ENCODE data around the gene FN1.

GRCh38 chr2:215366440-215367032, 69.3 kb downstream of the FN1 start:
- TF ChIP-seq CTCF (conservative IDR thresholded peaks at IDR 0.05; ENCODE audit: low read length), result no peak
- no peak for TF ChIP-seq EZH2phosphoT487 (IDR thresholded peaks at IDR 0.05; ENCODE audit: borderline replicate concordance)
